ENCODE data around the gene RNF224.

GRCh38 chr9:137218212-137218753 is 9.0 kb upstream of the RNF224 start:
- TF ChIP-seq ZFX (IDR thresholded peaks at IDR 0.05; ENCODE audit: borderline replicate concordance) (no peak), CTCF (IDR thresholded peaks at IDR 0.05) (no peak; the same call in 1 of the 2 replicates)

All from 22Rv1 (cell line).